GM21423 (cell line): Measurements from ENCODE around the gene BCL7C.
"Not testable (repeated sequence)": the region's sequence is repeated elsewhere in the genome, so short reads cannot be mapped to it uniquely, and the experiment has no call there.

Experiments
- ATAC-seq: cut with Tn5 transposase; IDR thresholded peaks from one replicate; pipeline ENCODE4 v1.9.1; 2021; ENCODE audit warnings: mild to moderate bottlenecking, moderate library complexity; ENCODE audit not compliant: unreplicated experiment

Gene BCL7C

DNA sequence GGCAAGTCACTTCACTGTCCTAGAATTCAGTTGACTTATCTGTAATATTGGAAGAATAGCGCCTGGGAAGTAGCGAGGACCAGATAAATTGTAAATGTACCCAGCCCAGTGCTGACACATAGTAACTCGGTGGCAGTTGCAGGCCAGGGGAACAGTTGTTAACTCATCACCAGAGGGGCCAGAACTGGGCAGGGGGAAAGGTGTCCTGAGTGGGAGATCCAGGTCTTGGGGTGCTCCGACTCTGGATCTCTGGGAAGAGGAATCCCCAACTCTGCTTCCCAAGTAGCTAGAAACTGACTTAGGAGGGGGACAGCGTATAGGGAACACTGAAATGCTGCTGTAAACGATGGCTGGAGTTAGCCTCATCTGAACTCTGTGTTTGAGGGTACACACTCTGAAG, 23.0 kb downstream of the BCL7C start:
- no peak for ATAC-seq

- no peak for ATAC-seq
Observed at GRCh38 chr16:30867747-30868146, 26.1 kb downstream of the BCL7C start.

DNA sequence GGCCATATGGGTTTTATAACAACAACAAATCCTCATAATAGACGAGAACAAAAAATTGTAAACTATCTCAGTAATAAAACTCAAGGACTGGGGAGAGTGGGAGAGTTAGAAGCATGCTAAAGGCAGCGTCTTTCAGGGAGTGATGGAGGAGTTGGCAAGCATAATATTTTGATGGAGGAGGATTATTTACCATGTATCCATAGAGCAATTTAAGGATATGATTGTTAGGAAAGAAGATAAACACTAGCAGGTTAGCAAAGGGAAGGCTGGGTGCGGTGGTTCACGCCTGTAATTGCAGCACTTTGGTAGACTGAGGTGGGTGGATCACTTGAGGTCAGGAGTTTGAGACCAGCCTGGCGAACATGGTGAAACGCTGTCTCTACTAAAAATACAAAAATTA, 27.8 kb downstream of the BCL7C start:
- no peak for ATAC-seq

- ATAC-seq = not testable (repeated sequence)
Observed at GRCh38 chr16:30863178-30863577, 30.7 kb downstream of the BCL7C start.

DNA sequence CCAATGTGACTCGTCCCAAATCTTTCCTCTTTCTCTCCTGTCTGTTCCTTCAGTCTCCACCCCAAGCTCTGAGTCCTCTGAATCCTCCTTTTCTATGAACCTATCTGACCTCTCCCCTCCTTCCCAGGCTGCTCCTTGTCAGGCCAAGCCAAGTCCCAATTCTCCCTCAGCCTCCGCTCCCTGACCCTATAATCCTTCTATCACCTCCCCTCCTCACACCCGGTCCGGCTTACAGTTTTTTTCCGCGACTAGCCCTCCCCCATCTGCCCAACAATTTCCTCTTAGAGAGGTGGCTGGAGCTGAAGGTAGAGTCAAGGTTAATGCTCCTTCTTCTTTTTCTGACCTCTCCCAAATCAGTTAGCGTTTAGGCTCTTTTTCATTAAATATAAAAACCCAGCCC, 33.1 kb downstream of the BCL7C start:
- ATAC-seq = not testable (repeated sequence)

DNA sequence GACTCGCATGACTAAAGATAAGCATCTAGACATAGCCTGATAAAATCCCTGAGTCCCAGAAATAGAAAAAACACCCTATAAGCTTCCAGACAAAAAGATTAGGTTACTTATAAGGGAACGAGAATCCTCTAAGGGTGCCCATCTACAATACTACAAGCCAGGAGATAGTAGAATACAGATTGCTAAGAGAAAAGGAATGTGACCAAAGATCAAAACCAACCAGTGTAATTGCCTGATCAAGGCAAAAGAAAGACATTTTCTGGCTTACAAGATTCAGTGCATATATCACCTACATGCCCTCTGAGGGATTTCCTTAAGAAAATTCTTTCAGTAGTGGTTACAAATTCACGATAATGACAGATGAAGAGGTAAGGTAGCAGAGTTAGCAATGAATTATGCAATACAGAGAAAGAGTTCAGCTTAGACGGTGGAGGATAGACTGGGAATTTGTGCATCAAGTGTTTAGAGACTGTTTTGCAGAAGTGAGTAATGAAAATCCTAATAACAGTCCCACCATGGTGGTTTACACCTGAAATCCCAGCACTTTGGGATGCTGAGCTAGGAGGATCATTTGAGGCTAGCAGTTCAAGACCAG, 35.0 kb downstream of the BCL7C start:
- no peak for ATAC-seq

DNA sequence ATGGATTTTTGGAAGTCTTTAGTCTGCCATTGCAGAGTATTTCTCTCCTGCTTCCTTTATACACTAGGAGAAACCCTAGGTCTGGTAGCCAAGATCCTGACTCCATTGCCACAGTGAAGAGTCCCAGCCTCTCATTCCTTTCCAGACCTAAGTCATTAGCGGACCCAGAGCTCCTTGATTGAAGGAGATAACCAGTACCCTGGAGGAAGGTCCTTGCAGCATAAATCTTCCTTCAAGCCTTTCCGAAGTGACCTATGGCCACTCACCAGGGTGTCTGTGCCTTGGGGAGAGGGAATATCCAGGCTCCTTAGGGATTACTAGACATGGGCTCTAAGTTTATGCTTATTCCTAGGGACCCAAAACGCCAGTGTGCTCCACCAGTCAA, 35.8 kb downstream of the BCL7C start:
- no peak for ATAC-seq

DNA sequence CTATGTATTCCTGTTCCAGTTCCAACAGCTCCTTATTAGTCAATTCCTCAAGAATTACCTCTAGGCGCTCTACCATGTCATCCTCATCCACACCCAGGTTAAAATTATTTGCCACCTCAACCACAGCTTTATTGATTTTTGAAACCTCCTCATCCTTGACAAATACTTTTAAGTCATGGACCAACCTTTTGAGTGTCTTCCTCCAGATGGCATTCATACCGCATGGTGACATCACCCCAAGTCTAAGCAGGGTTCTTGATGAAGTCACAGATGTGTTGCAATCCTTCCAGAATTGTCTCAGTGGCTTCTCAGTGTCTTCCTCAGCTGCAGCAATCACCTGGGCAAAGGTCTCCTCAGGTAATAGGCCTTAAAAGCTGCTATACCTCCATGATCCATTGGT, 40.1 kb downstream of the BCL7C start:
- no peak for ATAC-seq

GRCh38 chr16:30850246-30850645, 43.6 kb downstream of the BCL7C start:
- ATAC-seq = no peak

GRCh38 chr16:30846649-30847402, 47.1 kb downstream of the BCL7C start:
- ATAC-seq = no peak

DNA sequence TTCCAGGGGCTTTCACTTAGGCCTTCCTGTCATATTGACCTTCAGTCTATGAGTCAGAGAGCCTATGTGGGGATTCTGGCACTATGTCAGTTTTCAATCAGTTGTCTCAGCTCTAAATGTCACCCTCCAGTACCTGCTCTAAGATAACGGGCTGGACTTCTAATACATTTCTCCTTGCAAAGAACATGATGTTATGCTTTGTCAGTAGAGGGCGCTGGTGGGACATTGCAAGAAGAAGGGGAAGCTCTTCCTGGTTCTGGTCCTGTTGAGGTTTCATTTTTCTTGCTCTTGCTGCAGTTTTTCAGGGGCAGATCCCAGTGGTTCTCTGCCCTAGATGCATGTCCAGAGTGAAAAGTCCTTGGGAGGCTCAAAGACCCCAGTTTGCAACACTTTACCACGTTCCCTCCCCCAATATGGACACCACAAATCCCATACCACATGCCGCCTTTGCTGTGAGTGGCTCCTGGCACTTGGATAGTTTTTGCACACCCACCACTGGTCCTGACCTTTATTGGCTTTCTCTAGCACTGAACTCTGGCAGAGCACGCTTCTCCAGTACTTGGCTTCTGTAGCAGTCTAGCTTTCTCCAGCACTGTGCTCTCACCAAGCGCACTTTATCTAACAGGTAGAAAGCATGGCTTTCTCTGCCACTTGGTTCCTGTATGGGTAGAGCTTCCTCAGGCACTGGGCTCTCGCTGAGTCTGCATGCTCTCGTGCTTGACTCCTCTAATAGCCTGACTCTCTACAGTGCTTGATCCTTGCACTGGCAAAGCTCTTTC, 49.0 kb downstream of the BCL7C start:
- ATAC-seq = no peak

- no peak for ATAC-seq
Observed at GRCh38 chr16:30844346-30844670, 49.6 kb downstream of the BCL7C start.

GRCh38 chr16:30843501-30843900, 50.4 kb downstream of the BCL7C start:
- no peak for ATAC-seq

DNA sequence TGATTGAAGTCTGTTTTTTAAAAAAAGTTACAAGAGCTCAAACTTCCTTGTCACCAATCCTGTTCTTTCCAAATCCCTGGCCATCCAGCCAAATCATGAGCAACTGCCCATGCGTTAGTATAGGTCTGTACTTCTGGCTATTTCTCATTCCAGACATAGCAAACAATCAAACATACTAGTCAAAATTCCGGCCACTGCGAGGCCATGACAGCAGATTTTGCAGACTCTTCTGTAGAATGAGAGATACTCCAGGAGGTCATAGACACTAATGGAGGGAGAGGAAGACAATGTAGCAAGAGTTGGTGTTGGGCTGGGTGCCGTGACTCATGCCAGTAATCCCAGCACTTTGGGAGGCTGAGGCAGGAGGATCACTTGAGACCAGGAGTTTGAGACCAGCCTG, 50.9 kb downstream of the BCL7C start:
- ATAC-seq = no peak

DNA sequence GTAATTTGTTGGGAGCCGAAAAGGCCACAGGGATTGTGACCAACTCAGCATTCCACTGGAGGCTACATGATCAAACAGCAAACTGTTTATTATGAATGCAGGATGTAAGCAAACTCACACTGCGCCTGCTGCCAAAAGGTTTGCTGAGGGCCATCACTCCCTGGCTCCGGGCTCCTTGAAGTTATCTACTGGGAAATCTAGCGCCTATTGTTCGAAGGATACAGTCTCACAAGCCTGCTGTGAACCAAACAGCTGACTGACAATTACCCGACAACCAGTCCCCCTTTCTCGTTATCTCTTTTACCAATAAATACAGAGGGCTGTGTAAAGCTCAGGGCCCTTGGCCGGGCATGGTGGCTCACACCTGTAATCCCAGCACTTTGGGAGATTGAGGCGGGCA, 52.5 kb downstream of the BCL7C start:
- no peak for ATAC-seq

- ATAC-seq = no peak
Observed at GRCh38 chr16:30840611-30841010, 53.3 kb downstream of the BCL7C start.

DNA sequence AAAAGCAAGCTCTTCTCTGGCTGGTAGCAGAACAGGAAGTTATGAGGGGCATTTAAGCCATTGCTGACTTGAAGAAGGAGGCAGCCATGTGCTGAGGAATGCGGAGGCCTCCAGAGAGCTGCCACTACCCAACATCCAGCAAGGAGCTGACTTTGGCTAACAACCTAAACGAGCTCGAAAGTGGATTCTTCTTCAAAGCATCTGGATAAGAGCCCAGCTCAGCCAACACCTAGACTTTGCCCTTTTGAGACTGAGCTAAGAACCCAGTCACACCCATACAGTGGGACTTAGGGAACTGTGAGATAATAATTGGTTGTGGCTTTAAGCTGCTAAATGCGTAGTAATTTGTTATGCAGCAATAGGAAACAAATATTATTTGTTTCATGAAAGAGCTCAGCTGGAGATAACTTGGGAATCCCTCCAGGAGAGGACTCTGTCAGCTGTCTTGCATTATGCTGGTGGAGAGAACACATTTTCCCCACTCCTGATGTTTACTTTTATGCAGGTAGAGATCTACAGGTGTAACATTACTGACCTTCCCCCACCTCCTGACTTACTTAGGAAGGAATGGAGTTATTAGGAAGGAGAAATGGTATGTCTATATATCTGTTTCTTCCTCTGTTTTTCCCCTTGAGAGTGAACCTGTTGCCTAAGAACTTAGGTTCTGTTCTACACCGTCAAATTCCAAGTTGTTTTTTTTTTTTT, 54.2 kb downstream of the BCL7C start:
- ATAC-seq = no peak

GRCh38 chr16:30838876-30839471, 54.9 kb downstream of the BCL7C start:
- no peak for ATAC-seq

DNA sequence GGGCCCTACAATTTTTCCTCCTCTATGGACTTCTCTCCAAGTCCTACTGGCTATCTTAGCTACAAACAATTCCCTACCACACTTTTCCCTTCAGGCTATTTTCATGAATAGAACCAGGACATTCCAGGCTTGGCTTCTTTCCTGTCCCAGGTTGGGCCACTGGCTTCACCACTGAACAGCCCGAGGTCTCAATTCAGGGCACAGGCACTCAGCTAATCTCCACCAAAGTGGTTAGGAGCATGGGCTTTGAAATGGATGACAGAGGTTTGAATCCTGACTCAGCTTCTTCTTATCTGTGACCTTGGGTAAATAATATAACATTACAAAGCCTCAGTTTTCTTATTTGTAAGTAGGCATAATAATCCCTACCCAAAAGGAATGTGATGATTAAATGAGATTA, 56.0 kb downstream of the BCL7C start:
- ATAC-seq = no peak
